Natural killer cell treated with Interleukin-12 subunit alpha and Interleukin-12 subunit beta and Interleukin-15 and Interleukin-18, amount 100 ng/mL, for 72 hours (primary cell): ENCODE results near the gene MTRR. TPM values are rescaled to one million over a fixed set of nuclear protein-coding genes. Genes with fewer than 3 reads are reported as not detected.
A peak's percentile ranks its signal among the peaks of the same experiment; 100 is the strongest.

ENCODE experiments used
- ATAC-seq, 2 donors: fragments of 150-1000 bp; cut with Tn5 transposase in 1 of 2; sonication (Bioruptor Pico), chemical (Tn5 transposase) in 1 of 2; 2 replicates each; pipeline ENCODE4 v1.10.0; 2021
- DNase-seq: peaks from one replicate; pipeline ENCODE4 v3.0.0; 2022; ENCODE audit warnings: low spot score
- H3K27ac Mint-ChIP-seq, 2 donors: 1 replicate in 1 of 2; 2 replicates in 1 of 2; pipeline ENCODE4 v1.8.0; 2022; ENCODE audit warnings: mixed read lengths in 2 of 2, mild to moderate bottlenecking in 1 of 2, moderate library complexity in 1 of 2
- H3K27me3 Mint-ChIP-seq, 2 donors: 1 replicate in 1 of 2; 2 replicates in 1 of 2; pipeline ENCODE4 v1.8.0; 2022; ENCODE audit warnings: mixed read lengths in 2 of 2
- H3K36me3 Mint-ChIP-seq: one replicate; pipeline ENCODE4 v1.8.0; 2022; ENCODE audit warnings: mixed read lengths
- H3K4me1 Mint-ChIP-seq, 2 donors: 1 replicate in 1 of 2; 2 replicates in 1 of 2; pipeline ENCODE4 v1.8.0; 2022; ENCODE audit warnings: low read depth in 2 of 2, mixed read lengths in 2 of 2, mild to moderate bottlenecking in 1 of 2
- H3K4me3 Mint-ChIP-seq: one replicate; pipeline ENCODE4 v1.8.0; 2022; ENCODE audit warnings: mixed read lengths
- H3K9me3 Mint-ChIP-seq: 2 replicates; pipeline ENCODE4 v1.8.0; 2022; ENCODE audit warnings: mixed read lengths
- total RNA-seq, 2 donors: library from RNA; stranded (reverse); gene quantifications; one replicate each; pipeline ENCODE4 v1.2.3, GENCODE V29; 2022

The MTRR gene
- total RNA-seq, 2 donors from 2014 or later = 72.7 to 91.3 TPM

DNA sequence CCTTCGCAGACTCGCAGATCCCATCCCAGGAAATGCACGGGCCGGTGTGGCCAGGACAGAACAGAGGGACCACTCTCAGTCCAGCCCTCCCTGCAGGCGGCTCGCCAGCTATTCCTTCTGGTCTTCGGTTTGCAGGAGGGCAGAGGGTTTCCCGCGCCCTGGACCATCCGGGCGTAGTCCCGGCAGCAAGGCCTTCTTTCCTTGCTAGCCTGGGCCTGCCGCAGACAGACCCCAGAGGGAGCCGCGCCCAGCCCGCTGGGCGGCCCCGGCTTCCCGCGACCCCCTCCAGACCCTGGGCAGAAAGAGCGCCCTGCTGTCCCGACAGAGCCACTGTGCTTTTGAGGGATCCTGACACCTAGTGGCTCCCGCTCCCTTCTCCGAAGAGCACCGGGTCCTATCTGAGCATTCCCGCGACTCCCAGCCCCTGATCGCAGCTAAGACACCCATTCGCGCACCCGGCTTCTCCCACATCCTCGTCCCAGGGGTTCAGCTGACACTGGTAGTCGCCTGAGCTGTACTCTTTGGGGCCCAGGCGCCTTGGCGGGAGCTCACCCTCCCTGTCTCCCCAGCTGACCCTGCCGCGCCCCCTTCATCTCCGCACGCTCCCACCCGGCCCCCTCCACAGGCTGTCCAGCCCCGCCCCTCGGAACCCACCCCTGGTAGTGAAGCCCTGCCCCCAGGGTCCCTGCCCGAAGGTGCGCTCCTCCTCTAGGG, 19.1 kb upstream of the MTRR start:
- H3K4me1 Mint-ChIP-seq = peaks cover 6 to 13% of the 10 kb centered on the region in 2 donors
- no peak for DNase-seq
- peaks cover 8 to 17% of the 10 kb centered on the region in 2 donors for H3K27me3 Mint-ChIP-seq
- no peak overlapping the region for H3K27ac Mint-ChIP-seq
- no peaks in the 10 kb centered on the region for H3K36me3 Mint-ChIP-seq
- ATAC-seq = peak in 1 of 2 donors; percentile 54
- peak overlapping the region; percentile 38 for H3K4me3 Mint-ChIP-seq
- H3K9me3 Mint-ChIP-seq = no peaks in the 10 kb centered on the region

DNA sequence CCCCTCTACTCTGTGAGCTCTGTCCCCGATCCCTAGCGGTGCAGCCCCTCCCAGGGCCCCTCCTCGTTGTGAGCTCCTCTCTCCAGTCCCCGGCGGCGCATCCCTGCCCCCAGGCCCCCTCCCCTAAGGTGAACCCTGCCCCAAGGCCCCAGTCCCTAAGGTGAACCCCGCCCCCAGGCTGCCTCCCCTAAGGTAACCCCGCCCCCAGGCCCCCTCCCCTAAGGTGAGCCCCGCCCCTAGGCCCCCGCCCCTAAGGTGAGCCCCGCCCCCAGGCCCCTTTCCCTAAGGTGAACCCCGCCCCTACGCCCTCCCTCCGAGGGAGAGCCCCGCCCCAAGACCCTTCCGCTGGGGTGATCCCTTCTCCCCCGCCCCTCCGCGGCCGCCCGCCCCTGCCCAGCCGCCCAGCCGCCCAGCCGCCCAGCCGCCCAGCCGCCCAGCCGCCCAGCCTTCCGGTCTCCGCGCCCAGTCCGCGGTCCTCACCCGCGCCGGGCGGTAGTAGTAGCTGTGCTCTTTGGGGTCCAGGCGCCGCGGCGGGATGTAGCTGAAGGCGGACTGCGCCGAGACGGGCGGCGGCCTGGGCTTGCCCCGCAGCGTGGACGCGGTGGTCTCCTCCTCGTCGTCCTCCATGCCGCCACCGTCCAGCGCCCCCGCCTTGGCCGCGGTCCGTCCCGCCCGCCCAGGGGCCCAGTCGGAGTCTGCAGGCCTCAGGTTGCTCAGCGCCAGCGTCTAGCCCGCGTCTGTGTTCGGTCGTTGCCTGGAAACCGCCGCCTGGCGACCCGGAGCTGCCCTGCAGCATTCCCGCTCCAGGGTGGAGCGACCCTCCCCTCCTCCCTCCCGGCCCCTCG, 18.3 kb upstream of the MTRR start, which contains the start of gene CFAP90:
Gene CFAP90 (minus strand): TSS at position 739 of the 845 bp plus-strand sequence. CDS start 112 bp downstream, at position 627.
- peak within 1 kb of the TSS; percentile 78 for H3K4me3 Mint-ChIP-seq
- H3K36me3 Mint-ChIP-seq = no peaks in the 10 kb centered on the region
- peak; percentile 57 to 79 for ATAC-seq
- no peaks in the 10 kb centered on the region for H3K9me3 Mint-ChIP-seq
- no peak for DNase-seq
- H3K4me1 Mint-ChIP-seq = peaks cover 6 to 13% of the 10 kb centered on the region in 2 donors
- H3K27me3 Mint-ChIP-seq = peaks cover 5 to 17% of the 10 kb centered on the region in 2 donors
- H3K27ac Mint-ChIP-seq = no peak within 1 kb of the TSS

DNA sequence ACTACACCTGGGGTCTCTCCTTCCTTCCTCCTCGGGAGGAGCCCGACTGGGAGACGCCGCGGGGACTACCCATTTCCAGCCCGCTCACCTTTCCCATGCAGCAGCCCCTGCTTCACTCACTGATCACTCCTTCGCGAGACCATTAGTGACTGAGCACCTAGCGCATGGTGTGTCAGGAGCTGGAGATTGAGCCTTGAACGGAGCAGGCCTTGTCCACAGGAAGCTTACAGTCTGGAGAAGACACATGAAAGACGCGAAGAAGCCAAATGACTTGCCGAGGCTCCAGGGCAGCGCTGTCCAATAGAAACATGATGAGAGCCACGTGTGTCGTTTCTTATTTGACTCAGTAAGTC, 17.7 kb upstream of the MTRR start:
- Mint-ChIP-seq H3K27me3 (peaks cover 5 to 17% of the 10 kb centered on the region in 2 donors), H3K27ac (no peak overlapping the region), H3K36me3 (no peaks in the 10 kb centered on the region), H3K4me3 (peak overlapping the region; percentile 78), H3K9me3 (no peaks in the 10 kb centered on the region), H3K4me1 (peaks cover 6 to 13% of the 10 kb centered on the region in 2 donors)
- ATAC-seq (no peak), DNase-seq (no peak)

DNA sequence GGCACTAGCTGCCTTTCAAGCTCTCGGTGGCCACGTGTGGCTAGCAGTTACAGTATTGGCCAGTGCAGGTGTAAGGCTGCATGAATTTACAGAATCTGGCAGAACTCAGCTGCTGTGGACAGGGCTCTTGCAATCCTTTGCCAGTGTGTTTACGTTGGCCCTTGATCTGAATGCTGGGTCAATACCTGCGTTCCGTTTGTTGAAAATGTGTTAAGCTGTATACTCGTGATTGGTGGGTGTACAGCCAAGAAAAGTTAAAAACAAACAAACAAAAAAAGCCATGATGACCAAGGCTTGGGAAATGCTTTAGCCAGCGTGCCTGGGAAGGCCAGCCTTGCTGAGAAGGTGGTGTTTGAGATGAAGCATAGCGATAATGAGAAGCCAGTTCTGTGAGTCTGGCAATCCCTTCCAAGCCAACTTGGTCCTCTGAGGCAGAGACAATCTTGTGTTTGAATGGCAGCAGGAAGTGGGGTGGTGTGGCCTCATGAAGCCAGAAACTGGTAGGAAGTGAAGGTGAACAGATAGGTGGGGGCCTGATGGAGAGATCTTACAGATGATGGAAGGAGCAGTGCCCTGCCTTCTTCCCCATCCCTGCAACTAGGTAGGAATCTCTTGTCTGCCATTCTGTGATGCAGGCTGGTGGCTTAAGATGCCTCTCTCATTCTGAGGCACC, 17.2 kb upstream of the MTRR start:
- DNase-seq = no peak
- no peaks in the 10 kb centered on the region for H3K9me3 Mint-ChIP-seq
- H3K27ac Mint-ChIP-seq = no peak overlapping the region
- peaks cover 6 to 14% of the 10 kb centered on the region in 2 donors for H3K4me1 Mint-ChIP-seq
- peak overlapping the region; percentile 78 for H3K4me3 Mint-ChIP-seq
- peaks cover 5 to 15% of the 10 kb centered on the region in 2 donors for H3K27me3 Mint-ChIP-seq
- ATAC-seq = no peak
- H3K36me3 Mint-ChIP-seq = no peaks in the 10 kb centered on the region

DNA sequence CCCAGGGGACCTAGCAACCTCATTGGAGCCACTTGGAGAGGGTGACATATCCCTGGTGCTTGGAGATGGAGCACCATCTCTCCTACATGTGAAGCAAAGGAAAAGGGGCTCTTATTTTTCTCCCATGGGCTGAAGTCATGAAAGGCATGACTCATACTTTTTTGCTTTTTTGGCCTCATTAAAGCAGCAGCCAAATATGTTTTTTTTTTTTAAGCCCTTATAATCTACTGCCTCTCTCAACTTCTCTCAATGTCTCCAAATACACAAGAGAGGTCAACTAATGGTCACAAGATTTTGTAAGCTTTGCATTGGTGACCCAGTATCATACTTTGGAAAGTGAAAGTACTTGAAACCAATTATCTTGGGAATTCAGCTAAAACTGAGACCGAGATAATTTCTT, 16.4 kb upstream of the MTRR start:
- ATAC-seq = no peak
- H3K4me1 Mint-ChIP-seq = peaks cover 8 to 17% of the 10 kb centered on the region in 2 donors
- no peaks in the 10 kb centered on the region for H3K9me3 Mint-ChIP-seq
- peak overlapping the region in 1 of 2 donors; percentile 78 for H3K27ac Mint-ChIP-seq
- H3K36me3 Mint-ChIP-seq = no peaks in the 10 kb centered on the region
- peaks cover 5 to 9% of the 10 kb centered on the region in 2 donors for H3K27me3 Mint-ChIP-seq
- H3K4me3 Mint-ChIP-seq = peak overlapping the region; percentile 45
- DNase-seq = no peak

DNA sequence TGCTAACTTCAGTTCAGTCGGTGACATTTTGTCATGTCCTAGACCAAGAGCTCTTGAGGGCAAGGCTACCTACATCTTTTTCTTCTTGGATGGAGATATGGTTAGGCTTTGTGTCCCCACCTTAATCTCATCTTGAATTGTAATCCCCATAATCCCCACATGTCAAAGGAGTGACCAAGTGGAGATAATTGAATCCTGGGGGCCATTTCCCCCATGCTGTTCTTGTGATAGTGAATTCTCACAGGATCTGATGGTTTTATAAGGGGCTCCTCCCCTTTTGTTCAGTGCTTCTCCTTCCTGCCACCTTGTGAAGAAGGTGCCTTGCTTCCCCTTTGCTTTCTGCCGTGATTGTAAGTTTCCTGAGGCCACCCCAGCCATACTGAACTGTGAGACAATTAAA, 16.0 kb upstream of the MTRR start:
- Mint-ChIP-seq H3K27ac (no peak overlapping the region), H3K4me3 (no peak overlapping the region), H3K27me3 (peaks cover 5 to 9% of the 10 kb centered on the region in 2 donors), H3K4me1 (peaks cover 12 to 22% of the 10 kb centered on the region in 2 donors), H3K36me3 (no peaks in the 10 kb centered on the region), H3K9me3 (no peaks in the 10 kb centered on the region)
- ATAC-seq (no peak), DNase-seq (no peak)

GRCh38 chr5:7855611-7856010, 13.3 kb upstream of the MTRR start:
- peaks cover 19 to 23% of the 10 kb centered on the region in 2 donors for H3K4me1 Mint-ChIP-seq
- H3K27ac Mint-ChIP-seq = no peak overlapping the region
- ATAC-seq (no peak), DNase-seq (no peak)
- H3K36me3 Mint-ChIP-seq = peaks cover 8% of the 10 kb centered on the region
- no peaks in the 10 kb centered on the region for H3K9me3 Mint-ChIP-seq
- H3K27me3 Mint-ChIP-seq = peaks cover 0 to 5% of the 10 kb centered on the region in 2 donors
- no peak overlapping the region for H3K4me3 Mint-ChIP-seq

DNA sequence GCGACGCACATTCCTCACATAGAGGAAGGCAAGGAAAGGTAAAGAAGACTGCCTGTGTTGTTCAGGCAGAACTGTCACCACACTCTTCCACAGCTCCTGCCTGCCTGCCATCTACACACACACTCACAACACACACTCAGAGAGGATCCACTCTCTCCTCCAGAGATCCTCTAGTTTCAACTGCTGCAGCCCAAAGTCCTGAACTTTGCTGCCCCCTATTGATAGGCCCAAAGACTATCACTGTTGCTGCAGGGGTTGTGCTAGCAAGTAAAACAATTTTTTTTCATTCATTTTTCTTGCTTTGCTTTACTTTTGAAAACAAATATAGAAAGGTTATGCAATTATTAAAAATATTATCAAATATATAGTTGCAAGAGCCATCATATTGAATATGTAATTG, 12.1 kb upstream of the MTRR start:
- no peak for ATAC-seq
- Mint-ChIP-seq H3K36me3 (peaks cover 12% of the 10 kb centered on the region), H3K4me1 (peaks cover 16 to 19% of the 10 kb centered on the region in 2 donors), H3K27me3 (peaks cover 0 to 3% of the 10 kb centered on the region in 2 donors), H3K27ac (no peak overlapping the region), H3K9me3 (no peaks in the 10 kb centered on the region), H3K4me3 (no peak overlapping the region)
- DNase-seq = no peak

- DNase-seq (no peak), ATAC-seq (no peak)
- peaks cover 12% of the 10 kb centered on the region for H3K36me3 Mint-ChIP-seq
- H3K4me1 Mint-ChIP-seq = peaks cover 13 to 17% of the 10 kb centered on the region in 2 donors
- H3K4me3 Mint-ChIP-seq = no peak overlapping the region
- peak overlapping the region in 1 of 2 donors; percentile 28 for H3K27ac Mint-ChIP-seq
- peaks cover 0 to under 1% of the 10 kb centered on the region in 2 donors for H3K27me3 Mint-ChIP-seq
- no peaks in the 10 kb centered on the region for H3K9me3 Mint-ChIP-seq
Observed at GRCh38 chr5:7857361-7857760, 11.6 kb upstream of the MTRR start.

DNA sequence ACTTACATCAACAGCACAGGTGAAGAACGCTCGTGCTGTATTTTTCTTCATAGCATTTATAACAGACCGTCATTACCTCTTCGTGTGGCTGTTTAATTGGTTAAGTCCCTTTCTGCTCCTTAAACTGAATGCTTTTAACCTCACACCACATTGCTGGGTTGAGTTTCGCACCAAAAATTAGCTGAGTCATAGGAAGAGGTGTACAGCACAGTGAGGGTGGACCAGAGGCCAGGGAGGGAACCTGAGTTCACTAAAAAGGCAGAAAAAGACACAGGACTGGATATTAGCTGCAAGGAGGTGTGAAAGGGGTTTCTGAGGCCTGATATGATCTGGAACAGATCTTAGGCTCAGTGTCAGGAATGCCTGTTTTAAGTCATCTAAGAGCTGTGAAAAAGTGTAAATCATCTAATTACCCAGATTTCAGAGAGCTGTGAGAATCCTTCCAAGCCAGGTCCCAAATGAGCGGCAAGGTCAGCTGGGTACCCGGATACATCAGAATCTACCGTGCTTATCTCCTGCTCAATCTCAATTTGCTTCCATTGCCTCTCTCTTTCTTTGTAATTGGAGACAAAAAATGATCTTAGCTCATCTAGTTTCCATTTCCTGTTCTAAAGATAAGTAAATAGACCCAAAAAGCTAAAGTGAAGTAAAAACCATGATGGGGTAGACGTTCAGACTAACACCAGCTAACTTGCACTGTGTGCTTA, 10.9 kb upstream of the MTRR start:
- Mint-ChIP-seq H3K9me3 (no peaks in the 10 kb centered on the region), H3K4me1 (peaks cover 12 to 13% of the 10 kb centered on the region in 2 donors), H3K36me3 (peaks cover 16% of the 10 kb centered on the region), H3K27me3 (no peaks in the 10 kb centered on the region), H3K4me3 (no peak overlapping the region), H3K27ac (peak overlapping the region in 1 of 2 donors; percentile 28)
- ATAC-seq (peak in 1 of 2 donors; percentile 71), DNase-seq (no peak)

DNA sequence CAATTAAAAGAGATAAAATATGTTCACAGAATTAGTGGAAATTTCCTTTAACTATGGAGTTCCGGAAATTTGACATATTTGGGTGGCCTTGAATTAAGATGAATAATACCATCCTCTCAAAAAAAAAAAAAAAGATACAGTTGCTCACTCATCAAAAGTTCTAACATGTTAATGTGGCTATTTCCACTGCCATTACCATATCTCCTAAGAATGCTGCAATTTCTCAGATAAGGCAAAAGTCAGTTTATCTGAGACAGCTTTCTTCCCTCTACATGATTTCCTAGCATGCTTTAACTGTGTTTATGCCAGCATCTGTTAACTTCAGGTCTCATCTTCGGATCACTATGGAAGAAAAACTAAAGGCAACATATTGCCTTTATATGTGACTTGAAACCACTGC, 2.8 kb upstream of the MTRR start:
- peaks cover 15% of the 10 kb centered on the region for H3K36me3 Mint-ChIP-seq
- peak overlapping the region in 1 of 2 donors; percentile 25 for H3K27ac Mint-ChIP-seq
- DNase-seq (no peak), ATAC-seq (no peak)
- H3K4me3 Mint-ChIP-seq = no peak overlapping the region
- peaks cover 25 to 31% of the 10 kb centered on the region in 2 donors for H3K4me1 Mint-ChIP-seq
- H3K27me3 Mint-ChIP-seq = no peaks in the 10 kb centered on the region
- no peaks in the 10 kb centered on the region for H3K9me3 Mint-ChIP-seq

DNA sequence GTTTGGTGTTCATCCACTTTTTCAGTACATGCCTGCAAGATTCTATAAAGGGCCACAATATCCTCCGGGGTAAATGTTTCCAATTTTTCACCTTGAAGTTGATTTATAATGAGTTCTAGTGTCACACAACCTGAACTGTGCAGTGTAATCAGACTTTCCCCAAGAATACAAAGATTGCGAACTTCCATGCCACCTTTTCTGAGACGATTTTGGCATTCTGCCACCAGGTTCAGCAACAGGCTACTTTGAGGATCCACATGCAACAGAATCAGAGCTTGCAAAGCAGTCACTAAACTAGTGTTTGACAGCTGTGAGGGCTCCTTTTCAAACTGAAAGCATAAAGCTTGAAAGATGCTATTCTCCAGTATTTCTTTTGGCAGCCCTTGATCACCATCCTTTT, 1.7 kb upstream of the MTRR start:
- H3K36me3 Mint-ChIP-seq = peaks cover 10% of the 10 kb centered on the region
- peak overlapping the region; percentile 95 for H3K4me3 Mint-ChIP-seq
- DNase-seq = no peak
- H3K27me3 Mint-ChIP-seq = no peaks in the 10 kb centered on the region
- no peak overlapping the region for H3K27ac Mint-ChIP-seq
- no peaks in the 10 kb centered on the region for H3K9me3 Mint-ChIP-seq
- H3K4me1 Mint-ChIP-seq = peaks cover 34 to 41% of the 10 kb centered on the region in 2 donors
- no peak for ATAC-seq

DNA sequence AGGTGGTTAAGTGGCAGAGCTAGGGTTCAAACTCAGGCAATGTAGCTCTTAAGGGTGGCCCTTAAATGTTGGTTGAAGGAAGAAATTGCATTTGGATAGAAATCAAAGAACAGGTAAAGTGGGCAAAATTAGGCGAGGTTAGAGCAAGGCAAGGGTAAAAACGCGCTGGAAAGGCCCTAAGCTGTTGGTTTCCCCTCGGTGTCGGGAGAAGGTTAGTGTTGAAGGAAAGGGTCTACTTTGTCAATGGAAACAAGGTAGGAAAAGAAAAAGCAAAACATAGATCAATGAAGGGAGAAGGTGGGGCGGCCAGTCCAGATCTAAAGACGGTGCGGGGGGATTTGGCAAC, 548 bp upstream of the MTRR start:
- Mint-ChIP-seq H3K27me3 (no peaks in the 10 kb centered on the region), H3K27ac (peak overlapping the region; percentile 61 to 88), H3K9me3 (no peaks in the 10 kb centered on the region), H3K36me3 (peaks cover 10% of the 10 kb centered on the region), H3K4me1 (peaks cover 42 to 52% of the 10 kb centered on the region in 2 donors), H3K4me3 (peak overlapping the region; percentile 95)
- ATAC-seq (no peak), DNase-seq (no peak)
